ENCODE results near the gene DUSP22.
"Not testable (repeated sequence)": the region's sequence is repeated elsewhere in the genome, so short reads cannot be mapped to it uniquely, and the experiment has no call there.

DUSP22 gene

DNA sequence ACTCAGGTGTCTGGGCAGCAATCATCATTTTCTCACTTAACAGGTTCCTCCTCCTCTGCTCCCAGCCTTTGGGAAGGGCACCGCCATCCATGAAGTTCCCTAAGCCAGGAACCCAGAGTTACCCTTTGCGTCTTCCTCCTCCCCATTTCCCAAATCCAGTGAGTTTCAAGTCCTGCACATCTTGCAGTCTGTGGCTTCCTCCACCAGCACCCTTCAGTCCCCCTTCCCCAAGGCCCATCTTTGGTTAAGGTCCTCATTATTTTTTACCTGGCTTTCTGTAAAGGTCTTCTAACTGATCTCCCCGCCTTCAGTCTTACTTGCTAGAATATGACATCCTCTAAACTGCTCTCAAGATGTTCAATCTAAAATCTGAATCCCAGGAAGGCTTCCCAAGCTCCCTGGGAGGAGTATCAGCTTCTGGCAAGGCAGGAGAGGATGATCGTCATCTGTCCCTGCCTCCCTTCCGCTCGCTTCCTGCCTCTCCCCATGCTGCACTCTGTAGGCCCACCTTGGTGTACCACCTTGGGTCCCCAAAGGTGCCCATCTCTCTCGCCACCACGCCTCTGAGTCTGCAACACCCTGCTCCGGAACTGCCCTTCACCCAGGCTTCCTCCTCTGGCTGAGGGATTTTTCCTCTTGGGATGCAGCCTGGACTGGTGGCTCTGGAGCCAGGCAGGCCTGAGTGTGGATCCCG lies 11.4 kb upstream of the DUSP22 start:
- no peak for DNase-seq (ENCODE audit: low spot score)

DNA sequence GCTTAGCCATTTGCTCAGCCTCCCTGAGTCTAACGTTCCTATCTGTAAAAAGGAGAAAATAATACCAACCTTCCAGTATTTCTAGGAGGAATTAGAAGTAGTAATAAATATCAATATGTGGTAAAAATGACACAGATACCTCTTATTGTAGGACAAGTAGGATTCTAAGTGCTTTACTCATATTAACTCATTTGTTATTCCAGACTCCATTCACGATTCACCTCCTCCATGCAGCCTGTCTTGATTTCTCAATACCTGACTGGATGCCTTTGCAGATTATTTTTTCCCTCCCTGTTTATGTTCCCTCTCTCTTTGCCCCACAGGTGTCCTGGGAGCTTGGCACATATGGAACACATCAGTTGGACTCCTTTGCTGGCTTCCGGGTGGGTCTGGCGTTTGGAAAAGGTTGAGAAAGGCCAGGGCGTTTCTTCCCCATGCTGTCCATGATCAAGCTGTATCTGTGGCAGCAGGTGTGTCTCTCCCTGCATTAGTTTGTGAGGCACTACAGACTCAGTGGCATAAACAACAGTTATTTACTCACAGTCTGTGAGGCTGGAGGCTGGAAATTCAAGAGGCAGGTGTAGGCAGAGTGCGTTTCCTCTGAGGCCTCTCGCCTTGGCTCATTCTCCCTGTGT lies 10.7 kb upstream of the DUSP22 start:
- no peak for DNase-seq (ENCODE audit: low spot score)

DNA sequence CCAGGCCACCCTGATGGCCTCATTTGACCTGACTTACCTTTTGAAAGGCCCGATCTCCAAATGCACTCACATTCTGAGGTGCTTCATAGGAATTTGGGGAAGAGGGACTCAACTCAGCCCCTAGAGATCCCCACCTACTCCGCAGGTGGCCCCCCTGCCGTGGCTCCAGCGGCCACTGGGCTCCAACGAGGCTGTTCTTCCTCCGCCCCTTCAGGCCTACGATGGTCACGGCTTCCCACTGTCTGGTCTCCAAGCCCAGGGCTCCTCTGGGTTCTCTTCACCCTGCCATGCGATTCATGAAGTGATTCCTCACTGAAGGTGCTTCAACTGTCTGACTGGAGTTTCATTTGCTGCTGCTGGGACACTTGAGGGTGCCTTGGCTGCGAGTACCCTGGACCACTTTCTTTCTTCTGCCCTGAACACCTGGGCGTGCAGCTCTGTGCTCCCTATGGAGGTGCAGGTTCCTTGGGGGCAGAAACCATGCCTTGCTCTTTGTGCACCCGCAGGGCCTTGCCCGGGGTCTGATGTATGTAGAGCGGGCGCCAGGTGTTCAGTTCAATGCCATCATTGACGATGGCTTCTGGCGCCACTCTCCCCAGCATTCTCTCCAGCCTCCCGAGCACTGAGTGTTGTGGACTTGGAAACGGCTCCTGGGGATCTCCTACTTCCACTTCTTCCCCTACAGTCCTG lies 10.0 kb upstream of the DUSP22 start:
- no peak for DNase-seq (ENCODE audit: low spot score)

DNA sequence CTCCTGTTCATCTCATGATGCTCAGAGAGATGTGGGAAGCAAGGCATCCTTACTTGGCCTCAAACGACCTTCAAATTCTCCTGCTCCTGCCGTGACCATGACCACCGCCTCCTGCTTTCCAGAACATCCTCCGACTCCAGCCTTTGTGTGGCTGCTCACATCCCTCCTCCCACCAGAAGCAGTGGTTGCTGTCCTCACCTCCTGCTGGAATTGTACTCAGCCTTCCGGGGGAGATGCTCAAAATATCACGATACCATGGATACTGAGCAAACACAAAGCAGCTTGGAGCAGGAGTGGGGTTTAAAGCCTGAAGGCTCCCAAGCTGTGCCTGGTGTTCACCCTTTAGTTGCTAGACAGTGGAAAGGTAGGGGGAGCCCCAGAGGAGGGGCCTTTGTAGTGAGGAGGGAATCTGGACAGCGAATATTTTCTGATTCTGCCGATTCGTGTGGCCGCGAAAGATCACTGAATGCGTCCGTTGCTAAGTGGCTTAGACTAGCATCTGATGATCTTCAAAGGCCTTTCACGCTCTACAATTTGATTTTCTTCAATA lies 9.3 kb upstream of the DUSP22 start:
- DNase-seq (ENCODE audit: low spot score) = no peak

DNA sequence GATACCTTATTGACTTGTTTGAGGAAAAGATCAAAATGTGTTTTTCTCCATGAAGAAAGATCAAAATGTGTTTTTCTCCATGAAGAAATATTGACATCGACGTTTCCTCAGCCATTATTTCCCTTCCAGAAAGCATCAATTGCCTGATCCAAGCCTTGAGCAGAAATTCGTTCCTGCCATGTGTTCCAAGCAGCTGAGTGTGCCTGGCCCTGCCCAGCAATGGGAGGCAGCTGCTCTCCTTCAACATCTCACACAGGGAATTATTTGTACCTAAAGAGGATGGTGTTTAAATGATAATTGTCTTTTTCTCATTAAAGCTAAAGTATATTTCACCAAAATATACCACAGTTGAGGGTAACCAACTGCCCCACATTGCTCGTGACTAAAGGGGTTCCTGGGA lies 7.8 kb upstream of the DUSP22 start:
- DNase-seq (ENCODE audit: low spot score) = no peak

DNA sequence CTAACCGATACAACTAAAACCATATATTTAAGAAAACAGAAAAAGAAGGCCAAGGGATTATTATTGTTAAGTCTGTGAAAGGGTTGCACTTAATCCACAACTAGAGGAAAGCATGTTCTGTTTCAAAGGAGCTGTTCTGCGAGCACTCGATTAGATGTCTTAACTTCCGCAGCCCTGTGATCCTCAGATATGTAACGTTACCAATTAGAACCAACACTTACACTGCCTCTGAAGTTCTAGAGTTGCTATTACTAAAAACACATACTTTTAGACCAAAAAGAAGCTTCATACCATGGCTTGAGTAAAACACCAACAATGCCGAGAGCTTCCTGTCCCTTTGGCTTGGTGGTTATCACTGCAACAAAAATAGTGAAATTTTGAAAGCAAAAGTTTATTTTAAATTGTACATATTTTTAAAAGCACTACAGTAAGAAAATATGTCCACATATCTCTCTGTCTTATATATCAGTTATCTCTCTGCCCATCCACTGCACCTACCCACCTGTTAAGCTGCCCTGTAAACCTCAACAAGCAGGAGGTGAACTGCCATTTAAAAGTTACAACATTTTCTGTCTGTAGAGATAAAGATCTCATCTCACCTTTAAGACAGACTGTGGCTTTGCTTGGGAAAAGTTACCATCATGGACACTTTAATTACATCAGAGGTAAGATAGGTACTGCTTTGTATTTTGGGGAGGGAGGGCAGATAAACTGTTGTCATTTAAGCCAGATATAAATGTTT lies 7.1 kb upstream of the DUSP22 start:
- DNase-seq (ENCODE audit: low spot score) = no peak

DNA sequence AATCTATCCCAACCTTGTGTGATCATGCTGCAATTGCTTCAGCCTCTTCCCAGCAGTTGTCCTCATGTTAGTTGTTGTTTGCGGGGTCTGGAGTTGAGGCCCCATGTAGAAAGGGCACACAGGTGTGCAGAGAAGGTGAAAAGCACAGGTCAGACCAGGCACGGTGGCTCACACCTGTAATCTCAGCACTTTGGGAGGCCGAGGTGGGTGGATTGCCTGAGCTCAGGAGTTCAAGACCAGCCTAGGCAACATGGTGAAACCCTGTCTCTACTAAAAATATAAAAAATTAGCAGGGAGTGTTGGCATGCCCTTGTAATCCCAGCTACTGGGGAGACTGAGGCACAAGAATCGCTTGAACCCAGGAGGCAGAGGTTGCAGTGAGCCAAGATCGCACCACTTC lies 6.4 kb upstream of the DUSP22 start:
- DNase-seq (ENCODE audit: low spot score) = not testable (repeated sequence)

DNA sequence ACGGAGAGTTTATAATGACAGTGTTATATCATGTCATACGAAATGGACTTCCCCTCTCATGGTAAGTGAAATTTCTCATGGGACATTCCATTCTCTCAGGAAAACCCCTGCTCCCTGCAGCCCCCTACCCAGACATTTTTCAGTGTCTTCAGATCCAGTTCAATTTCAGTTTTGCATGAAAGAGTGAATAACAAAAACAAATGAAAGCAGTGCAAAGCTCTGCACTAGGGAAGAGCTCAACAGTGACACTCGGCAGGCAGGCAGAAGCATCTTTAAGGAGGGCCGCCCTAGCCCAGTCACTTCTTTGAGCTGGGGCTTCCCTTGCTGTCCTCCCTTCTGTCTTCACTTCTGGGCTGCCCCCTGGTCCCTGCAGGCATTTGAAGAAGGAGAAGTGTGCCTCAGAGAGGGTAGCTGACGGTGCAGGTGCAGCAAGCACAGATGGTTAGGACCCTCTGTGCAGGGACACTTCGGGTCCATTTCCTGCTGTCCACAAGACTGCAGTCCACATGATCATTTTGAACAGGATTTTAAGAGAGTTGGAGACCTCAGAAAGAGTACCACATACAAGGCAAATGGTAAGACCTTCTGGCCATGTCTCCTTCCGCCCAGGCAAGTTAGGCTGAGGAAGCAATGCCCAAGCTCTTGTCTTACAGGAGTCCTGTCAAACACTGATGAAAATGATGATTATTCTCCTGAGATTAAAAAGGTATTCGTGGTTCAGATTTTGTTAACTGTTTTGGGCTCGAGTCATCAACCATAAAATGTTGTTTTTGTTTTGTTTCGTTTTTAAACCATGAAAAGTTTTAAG lies 5.4 kb upstream of the DUSP22 start:
- no peak for DNase-seq (ENCODE audit: low spot score)

DNA sequence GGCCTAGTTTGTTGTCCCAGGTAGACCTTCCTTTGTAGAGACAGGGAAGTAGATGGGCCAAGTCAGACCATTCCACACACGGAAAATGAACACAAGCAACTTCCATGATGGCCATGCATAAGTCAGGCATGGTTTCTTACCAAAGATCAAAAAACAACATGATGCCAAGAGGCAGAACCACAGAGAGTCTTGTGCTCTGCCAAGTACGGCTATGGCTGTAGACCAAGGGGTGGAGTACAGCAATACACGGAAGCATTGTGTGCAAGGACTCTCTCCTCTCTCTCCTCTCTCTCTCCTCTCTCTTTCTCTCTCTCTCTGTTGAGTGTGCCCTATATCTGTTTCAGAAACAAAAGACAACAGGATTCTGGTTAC lies 4.8 kb upstream of the DUSP22 start:
- DNase-seq (ENCODE audit: low spot score) = no peak

DNA sequence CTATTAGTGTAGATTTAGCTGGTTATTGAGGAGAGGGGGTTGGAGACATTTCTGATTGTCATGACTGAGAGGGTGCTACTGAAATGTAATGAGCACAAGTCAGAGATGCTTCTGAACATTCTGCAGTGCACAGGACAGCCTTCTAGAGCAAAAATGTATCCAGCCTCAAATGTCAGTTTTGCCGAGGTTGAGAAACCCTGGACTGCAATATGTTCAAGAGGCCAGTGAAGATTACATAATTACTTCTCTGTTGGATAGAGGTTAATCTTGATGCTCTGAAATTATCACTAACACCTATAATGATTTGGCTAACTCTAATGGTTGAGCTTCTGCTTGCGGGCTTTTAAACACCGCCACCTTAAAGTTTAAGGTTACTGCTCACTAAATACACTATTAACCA lies 3.4 kb upstream of the DUSP22 start:
- DNase-seq (ENCODE audit: low spot score) = no peak

DNA sequence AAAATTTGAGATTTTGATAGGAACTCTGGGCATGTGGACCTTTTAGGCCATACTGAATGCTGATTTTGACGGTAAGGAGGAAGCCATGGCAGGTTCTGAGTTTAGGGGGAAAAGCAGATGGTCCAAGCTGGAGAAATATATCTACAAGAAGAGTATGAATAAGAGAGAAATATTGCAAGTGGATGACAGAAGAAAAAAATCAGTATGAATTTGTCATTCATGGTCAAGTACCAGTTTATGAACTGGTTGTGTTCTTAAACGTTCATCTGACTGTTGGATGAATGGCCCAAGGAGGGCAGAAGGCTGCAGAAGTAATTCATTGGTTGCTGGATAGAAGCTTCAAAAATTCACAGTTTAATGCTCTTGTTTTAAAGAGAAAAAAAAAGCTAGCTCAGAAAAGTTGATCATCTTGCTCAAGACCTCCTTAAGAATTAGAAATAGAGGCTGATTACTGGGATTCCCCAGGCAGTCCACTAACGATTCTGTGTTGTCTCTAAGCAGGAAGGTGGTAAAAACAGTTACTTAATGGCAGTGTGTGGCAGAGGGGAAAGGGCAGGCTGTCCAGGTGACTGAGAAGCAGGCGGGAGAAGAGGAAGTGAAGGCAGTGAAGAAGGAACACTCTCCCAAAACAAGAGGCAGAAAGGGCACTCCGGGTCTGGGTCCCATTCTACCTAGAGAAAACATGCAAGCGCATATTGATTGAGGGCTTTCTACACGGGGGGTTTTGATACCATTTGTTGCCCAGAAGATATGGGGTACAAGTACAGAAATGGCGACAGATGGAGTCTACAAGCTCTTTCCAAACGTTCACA lies 2.0 kb upstream of the DUSP22 start:
- DNase-seq (ENCODE audit: low spot score) = no peak

DNA sequence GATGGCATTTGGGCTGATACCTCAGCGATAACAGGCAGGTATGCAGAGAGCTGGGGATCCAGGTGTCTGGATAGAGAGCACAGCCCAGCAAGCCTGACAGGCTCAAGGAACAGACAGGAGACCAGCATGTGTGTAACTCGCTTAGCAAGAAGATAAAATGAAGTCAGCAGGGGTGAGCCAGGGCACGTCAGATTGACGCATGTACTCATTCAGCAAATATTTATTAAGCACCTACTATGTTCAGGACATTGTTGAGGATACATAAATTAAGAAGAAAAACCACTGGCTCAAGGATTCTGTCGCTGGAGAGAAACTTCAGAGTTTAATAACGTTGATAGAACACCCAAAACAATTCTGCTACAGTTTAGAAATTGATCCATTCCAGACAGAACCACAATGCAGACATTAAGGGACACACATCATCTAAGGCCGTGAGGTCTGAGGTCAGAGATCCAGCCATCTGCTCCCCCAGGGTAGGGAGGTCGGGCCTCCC lies 1.0 kb upstream of the DUSP22 start:
- DNase-seq (ENCODE audit: low spot score) = no peak

DNA sequence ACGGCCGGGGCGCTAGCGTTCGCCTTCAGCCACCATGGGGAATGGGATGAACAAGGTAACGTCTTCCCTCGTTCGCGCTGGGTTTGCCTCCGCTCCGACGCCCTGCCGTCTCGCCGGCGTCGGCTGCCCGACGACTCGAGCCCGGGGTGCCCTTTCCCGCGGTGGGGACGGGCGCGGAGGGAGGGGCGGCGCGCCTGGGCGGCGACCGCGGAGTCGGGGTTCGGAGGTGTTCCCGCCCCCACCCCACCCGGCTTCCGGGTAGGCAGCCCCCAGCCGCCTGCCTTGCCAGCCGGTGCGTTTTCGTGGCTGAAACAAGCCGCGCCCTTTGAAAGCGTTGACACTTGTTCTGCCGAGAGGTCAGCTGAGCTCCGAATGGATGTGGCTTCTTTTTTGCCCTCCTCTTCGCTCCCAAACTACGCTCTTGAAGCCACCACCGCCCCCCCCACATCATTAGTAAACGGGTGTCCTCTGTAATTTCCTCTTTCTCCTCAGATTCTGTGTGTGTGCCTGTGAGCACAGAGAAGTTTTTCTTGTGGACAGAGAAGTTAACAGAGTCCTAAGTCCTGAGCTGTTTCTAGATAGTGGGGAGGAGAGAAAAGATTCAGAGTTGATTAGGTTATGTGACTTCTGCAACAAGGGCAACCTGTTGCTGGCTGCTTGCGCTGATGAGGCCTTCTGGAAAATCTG lies 362 bp downstream of the DUSP22 start:
- DNase-seq (ENCODE audit: low spot score) = peak; percentile 55

DNA sequence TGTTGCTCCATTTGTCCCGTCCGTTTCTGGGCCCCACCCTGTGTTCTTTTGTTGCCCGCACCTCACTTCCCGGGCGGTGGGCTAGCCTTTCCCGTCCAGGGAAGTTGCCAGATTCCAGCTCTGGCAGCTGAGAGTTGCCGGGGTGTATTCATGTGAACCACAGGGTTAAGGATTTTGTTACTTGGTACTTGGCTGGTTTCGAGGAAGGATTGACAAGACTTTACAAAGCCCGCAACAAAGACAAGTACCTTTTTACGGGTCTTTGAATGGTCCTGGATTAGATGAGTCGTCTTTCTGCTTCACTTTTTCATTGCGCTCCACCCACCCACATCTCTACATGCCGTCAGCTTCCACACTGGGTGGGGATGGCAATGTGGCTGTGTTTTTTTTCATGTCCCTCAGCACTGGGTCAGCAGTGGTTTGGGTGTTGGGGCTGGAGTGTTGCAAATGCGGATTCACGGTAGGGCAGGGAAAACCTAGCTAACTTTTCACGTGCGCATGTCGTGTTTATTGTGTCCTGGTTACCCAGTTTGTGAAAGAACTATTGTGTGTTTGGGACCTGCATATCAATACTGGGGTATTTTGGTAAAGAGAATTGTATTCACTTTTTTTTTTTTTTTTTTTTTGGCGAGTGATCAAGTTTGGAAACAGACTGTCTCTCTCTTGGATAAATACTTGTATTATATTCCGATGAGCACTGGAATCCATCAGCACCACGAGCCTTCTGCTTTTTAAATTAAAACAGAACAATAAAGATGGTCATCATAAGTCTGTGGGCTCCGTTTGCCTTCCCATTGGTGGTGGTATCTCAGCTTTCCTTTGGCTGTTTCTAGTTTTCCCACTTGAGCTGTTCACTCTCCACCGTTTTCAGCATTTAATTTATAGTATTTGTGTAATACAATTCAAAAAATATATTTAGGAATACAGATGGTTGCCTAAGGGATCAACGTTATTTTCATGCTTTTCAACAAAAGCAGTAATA lies 1.2 kb downstream of the DUSP22 start:
- DNase-seq (ENCODE audit: low spot score) = peak; percentile 63

DNA sequence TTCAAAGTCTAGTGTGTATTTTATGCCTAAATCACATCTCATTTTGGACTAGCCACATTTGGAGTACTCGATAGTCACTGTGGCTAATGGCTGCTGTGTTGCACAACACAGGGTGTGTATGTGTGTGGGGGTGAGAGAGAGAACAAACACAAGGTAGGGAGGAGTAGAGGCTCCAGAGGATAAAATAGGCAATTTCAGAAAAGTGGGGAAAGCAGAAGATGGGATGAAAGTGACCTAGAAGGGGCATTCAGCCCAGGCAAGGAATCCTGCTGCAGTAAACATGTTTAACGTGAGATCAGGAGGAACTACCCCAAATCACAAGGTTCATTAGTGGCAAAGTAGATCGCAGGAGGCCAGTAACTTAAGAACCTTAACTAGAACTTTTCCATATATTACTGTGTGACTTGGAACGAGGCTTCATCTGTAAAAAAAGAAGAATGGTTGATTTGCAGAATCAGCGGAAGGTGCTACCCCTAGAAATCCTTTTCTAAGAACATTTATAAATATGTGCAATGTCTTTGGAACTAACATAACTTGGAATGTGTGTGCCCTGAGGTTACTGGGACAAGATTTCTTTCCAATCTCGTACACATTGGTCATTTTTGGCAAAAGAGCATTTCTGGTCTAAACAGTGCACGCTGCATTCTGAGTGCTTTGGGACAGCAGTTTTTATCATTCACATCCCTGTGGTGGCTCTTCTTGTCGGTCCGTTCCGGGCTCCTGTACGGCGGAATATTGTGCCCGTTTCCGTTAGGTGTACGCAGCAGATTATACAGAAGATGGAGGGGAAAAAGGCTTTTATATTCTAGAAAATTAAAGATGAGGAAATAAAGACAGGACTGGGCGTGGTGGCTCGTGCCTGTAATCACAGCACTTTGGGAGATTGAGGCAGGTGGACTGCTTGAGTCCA lies 2.6 kb downstream of the DUSP22 start:
- DNase-seq (ENCODE audit: low spot score) = no peak

DNA sequence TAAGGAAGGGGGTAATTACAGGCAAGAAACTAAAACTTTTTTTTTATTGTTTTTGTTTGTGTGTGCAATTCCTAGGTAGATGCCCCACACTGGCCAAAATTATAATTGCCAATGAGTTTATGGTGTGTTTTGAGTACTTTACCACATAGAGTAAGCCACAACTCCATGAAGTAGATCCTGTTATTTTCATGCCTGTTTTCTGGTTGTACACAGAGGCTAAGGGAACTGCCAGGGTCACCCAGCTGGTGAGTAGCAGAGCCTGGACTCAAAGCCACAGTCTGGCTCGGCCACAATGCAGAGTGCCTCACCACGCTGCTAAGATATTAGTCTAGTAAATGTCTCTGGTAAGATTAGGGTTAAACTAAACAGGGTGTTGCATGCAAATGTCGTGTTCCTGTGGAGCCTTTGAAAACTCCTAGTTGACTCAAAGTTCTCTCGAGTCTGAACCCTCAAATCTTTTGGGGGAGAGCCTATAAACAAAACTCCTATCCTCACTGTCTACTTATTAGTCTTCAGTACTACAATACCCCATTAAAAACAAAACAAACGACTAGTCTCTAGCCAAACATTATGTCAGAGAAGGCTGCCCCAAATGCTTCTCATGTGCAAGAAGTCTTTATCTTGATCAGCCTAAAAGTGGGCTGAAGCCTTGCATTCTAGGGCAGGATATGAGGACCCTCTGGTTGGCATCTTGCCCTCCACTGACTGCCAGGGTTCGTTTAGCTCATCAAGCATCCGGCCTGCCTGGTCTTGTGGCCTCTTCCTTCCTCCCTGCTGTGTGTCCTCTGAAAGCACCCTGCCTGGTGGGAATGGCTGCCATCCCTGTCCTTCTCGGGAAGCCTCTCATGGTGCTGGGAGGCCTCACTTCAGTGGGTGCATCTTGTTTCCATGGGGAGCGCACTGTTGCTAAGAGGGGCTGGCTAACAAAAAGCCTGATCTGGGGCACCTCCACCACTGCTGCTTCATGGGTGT lies 4.2 kb downstream of the DUSP22 start:
- peak; percentile 87 for DNase-seq (ENCODE audit: low spot score)

Measured in putamen (tissue), 1 donor.